ENCODE measurements around the gene ITPKB. TPM values are rescaled to one million over a fixed set of nuclear protein-coding genes. Genes with fewer than 3 reads are reported as not detected.

Gene ITPKB
- total and polyA plus RNA-seq, 7 donors = 3.9 to 14.1 (median 8.9) TPM

GRCh38 chr1:226646870-226647449 is 92.1 kb downstream of the ITPKB start:
- ATAC-seq (no peak), DNase-seq (peak; percentile 2 to 20)
- no peak overlapping the region for H3K27ac ChIP-seq
- no peak overlapping the region for H3K4me3 ChIP-seq
- H3K27me3 ChIP-seq (ENCODE audit: insufficient read depth in 3 of 3, low read length in 2 of 3) = no peaks in the 10 kb centered on the region
- TF ChIP-seq CTCF (IDR thresholded peaks at IDR 0.05) = no peak
- intact Hi-C loops (cut with DNase I) = loop anchor here in 1 of 2 donors (5.0 kb wide), 1 partner anchor 65 kb away; no protein-coding TSS in a partner anchor
- peaks cover 0 to 25% of the 10 kb centered on the region in 2 donors for H3K36me3 ChIP-seq (ENCODE audit: insufficient read depth in 1 of 2, low read depth in 1 of 2)
- no peaks in the 10 kb centered on the region for H3K9me3 ChIP-seq
- WGBS, 3 donors = 93 to 95% (median 93%) methylated on average over 16 of the region's 16 CpGs
- peaks cover 23% of the 10 kb centered on the region for H3K4me1 ChIP-seq

GRCh38 chr1:226646026-226646869 is 92.8 kb downstream of the ITPKB start:
- H3K27ac ChIP-seq = peak overlapping the region; percentile 23
- TF ChIP-seq CTCF (IDR thresholded peaks at IDR 0.05) = no peak
- peaks cover 0 to 25% of the 10 kb centered on the region in 2 donors for H3K36me3 ChIP-seq (ENCODE audit: insufficient read depth in 1 of 2, low read depth in 1 of 2)
- intact Hi-C loops (cut with DNase I) = loop anchor here in 1 of 2 donors (5.0 kb wide), 1 partner anchor 66 kb away; no protein-coding TSS in a partner anchor
- 75 to 81% (median 81%) methylated on average over 16 to 18 of the region's 18 CpGs for WGBS, 3 donors
- H3K27me3 ChIP-seq (ENCODE audit: insufficient read depth in 3 of 3, low read length in 2 of 3) = no peaks in the 10 kb centered on the region
- H3K9me3 ChIP-seq = no peaks in the 10 kb centered on the region
- ATAC-seq (peak in 3 of 4 donors; percentile 26 to 49 (median 39)), DNase-seq (peak; percentile 23 to 55)
- peaks cover 23% of the 10 kb centered on the region for H3K4me1 ChIP-seq
- no peak overlapping the region for H3K4me3 ChIP-seq

- intact Hi-C loops (cut with DNase I) = loop anchor here in 1 of 2 donors (5.0 kb wide), 1 partner anchor 67 kb away; no protein-coding TSS in a partner anchor
- peak in 3 of 4 donors; percentile 28 to 70 (median 66) for ATAC-seq
- Histone ChIP-seq H3K27ac (peak overlapping the region; percentile 23), H3K36me3 (ENCODE audit: insufficient read depth in 1 of 2, low read depth in 1 of 2) (peaks cover 0 to 25% of the 10 kb centered on the region in 2 donors), H3K9me3 (no peaks in the 10 kb centered on the region), H3K4me1 (peaks cover 23% of the 10 kb centered on the region), H3K4me3 (no peak overlapping the region), H3K27me3 (ENCODE audit: insufficient read depth in 3 of 3, low read length in 2 of 3) (no peaks in the 10 kb centered on the region)
- TF ChIP-seq CTCF (IDR thresholded peaks at IDR 0.05) = no peak
- 50 to 75% (median 64%) methylated on average over 10 of the region's 10 CpGs for WGBS, 3 donors
- DNase-seq = peak; percentile 13 to 32
Observed at GRCh38 chr1:226645279-226645976, 93.7 kb downstream of the ITPKB start.

- ATAC-seq (peak in 2 of 4 donors; percentile 35 to 47), DNase-seq (peak; percentile 6 to 20)
- TF ChIP-seq CTCF (IDR thresholded peaks at IDR 0.05) = no peak
- Histone ChIP-seq H3K4me3 (no peak overlapping the region), H3K9me3 (no peaks in the 10 kb centered on the region), H3K4me1 (peaks cover 23% of the 10 kb centered on the region), H3K27me3 (ENCODE audit: insufficient read depth in 3 of 3, low read length in 2 of 3) (no peaks in the 10 kb centered on the region), H3K27ac (no peak overlapping the region), H3K36me3 (ENCODE audit: insufficient read depth in 1 of 2, low read depth in 1 of 2) (peaks cover 0 to 27% of the 10 kb centered on the region in 2 donors)
- intact Hi-C loops (cut with DNase I) = loop anchor here in 1 of 2 donors (5.0 kb wide), 1 partner anchor 68 kb away; no protein-coding TSS in a partner anchor
- 89 to 97% (median 96%) methylated on average over 10 of the region's 10 CpGs for WGBS, 3 donors
Observed at GRCh38 chr1:226644541-226645176, 94.4 kb downstream of the ITPKB start.

Data from psoas muscle (tissue), 8 donors.